NOMO-1 treated with DMSO at 0.1 percent for 48 hours (cell line): ENCODE measurements around the gene CLCN7.

Experiments used
- DNase-seq: peaks from one replicate; lab custom pipeline; 2025; ENCODE audit not compliant: unreplicated experiment; lab: John Stamatoyannopoulos, UW

CLCN7 gene

GRCh38 chr16:1408171-1408837, 66.5 kb downstream of the CLCN7 start:
- peak; percentile 76 for DNase-seq

- no peak for DNase-seq
These were observed 67.1 kb downstream of the CLCN7 start for GRCh38 chr16:1407753-1408152.

GRCh38 chr16:1403733-1404132, 71.1 kb downstream of the CLCN7 start:
- no peak for DNase-seq

GRCh38 chr16:1403036-1403435, 71.8 kb downstream of the CLCN7 start:
- DNase-seq = no peak

- DNase-seq = no peak
These were observed 73.1 kb downstream of the CLCN7 start for GRCh38 chr16:1401758-1402154.

- DNase-seq = no peak
These were observed 73.6 kb downstream of the CLCN7 start for GRCh38 chr16:1401061-1401757.

- DNase-seq = no peak
These were observed 75.8 kb downstream of the CLCN7 start for GRCh38 chr16:1398826-1399581.

- DNase-seq = no peak
These were observed 76.5 kb downstream of the CLCN7 start for GRCh38 chr16:1398351-1398750.

- no peak for DNase-seq
These were observed 77.0 kb downstream of the CLCN7 start for GRCh38 chr16:1397779-1398178.

- no peak for DNase-seq
These were observed 79.3 kb downstream of the CLCN7 start for GRCh38 chr16:1395444-1396031.
